Measurements from ENCODE around the gene DNAAF2. TPM values are rescaled to one million over a fixed set of nuclear protein-coding genes. Genes with fewer than 3 reads are reported as not detected.

Gene DNAAF2
- total RNA-seq, 6 donors from 2014 or later: 6.1 to 17.6 (median 9.6) TPM

DNA sequence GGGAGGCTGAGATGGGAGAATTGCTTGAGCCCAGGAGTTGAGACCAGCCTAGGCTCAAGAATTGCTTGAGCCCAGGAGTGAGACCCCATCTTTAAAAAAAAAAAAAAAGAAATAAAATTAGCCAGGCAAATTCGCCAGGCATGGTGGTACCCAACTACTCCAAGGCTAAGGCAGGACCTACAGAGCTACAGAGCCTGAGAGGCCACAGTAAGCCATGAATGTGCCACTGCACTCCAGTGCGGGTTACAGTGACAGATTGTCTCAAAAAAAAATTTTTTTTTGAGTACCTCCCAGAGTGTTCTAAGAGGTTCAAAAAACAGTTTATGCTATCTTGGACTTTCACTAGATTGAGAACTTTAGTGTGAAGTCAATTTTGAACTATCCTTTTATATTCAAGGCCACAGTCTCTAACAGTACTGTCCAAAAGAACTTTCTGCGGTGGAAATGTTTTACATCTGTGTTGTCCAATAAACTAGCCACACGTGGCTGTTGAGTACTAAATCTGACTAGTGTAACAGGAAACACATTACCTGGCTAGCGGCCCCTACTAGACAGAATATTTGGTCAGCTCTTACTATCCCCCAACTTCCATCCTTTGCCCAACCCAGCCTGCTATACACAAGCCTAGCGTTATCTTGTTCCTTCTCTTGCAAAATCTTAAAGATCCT, 17.1 kb downstream of the DNAAF2 start:
- H3K4me1 ChIP-seq: peaks cover 25 to 30% (median 29%) of the 10 kb centered on the region in 4 donors
- H3K27me3 ChIP-seq: no peaks in the 10 kb centered on the region
- 83 to 84% methylated on average over 6 of the region's 6 CpGs for WGBS, 2 donors
- H3K27ac ChIP-seq: no peak overlapping the region
- TF ChIP-seq POLR2A (IDR thresholded peaks at IDR 0.05) (no peak), CTCF (IDR thresholded peaks at IDR 0.05) (no peak), POLR2AphosphoS5 (IDR thresholded peaks at IDR 0.05) (no peak), EP300 (IDR thresholded peaks at IDR 0.05) (no peak)
- no peaks in the 10 kb centered on the region for H3K9me3 ChIP-seq
- no peak overlapping the region for H3K4me3 ChIP-seq
- peaks cover 4 to 24% (median 8%) of the 10 kb centered on the region in 4 donors for H3K36me3 ChIP-seq
- no peak for ATAC-seq (ENCODE audit: low FRiP score in 2 of 2)
- no peak for DNase-seq

DNA sequence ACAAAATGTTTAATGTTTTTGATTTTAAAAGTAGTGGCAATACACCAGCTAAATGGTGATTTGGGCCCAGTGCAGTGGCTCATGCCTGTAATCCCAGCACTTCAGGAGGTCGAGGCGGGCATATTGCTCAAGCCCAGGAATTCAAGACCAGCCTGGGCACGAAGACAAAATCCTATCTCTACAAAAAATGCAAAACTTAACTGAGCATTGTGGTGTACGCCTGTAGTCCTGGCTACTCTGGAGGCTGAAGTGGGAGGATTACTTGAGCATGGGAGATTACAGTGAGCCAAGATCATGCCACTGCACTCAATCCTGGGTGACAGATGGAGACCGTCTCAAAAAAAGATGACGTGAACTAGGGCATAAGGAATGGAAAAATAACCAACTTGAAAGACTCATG, 19.3 kb downstream of the DNAAF2 start:
- ATAC-seq (ENCODE audit: low FRiP score in 2 of 2) (no peak), DNase-seq (no peak)
- Histone ChIP-seq H3K9me3 (no peaks in the 10 kb centered on the region), H3K27me3 (no peaks in the 10 kb centered on the region), H3K36me3 (peaks cover 4 to 21% (median 8%) of the 10 kb centered on the region in 4 donors), H3K27ac (no peak overlapping the region), H3K4me1 (peaks cover 11 to 14% (median 12%) of the 10 kb centered on the region in 4 donors), H3K4me3 (no peak overlapping the region)
- TF ChIP-seq CTCF (IDR thresholded peaks at IDR 0.05) (no peak), EP300 (IDR thresholded peaks at IDR 0.05) (no peak), POLR2A (IDR thresholded peaks at IDR 0.05) (no peak), POLR2AphosphoS5 (IDR thresholded peaks at IDR 0.05) (no peak)
- 92 to 93% methylated on average over 6 of the region's 6 CpGs for WGBS, 2 donors

GRCh38 chr14:49614196-49614595, 20.8 kb downstream of the DNAAF2 start:
- Histone ChIP-seq H3K27ac (no peak overlapping the region), H3K36me3 (peaks cover 4 to 21% (median 8%) of the 10 kb centered on the region in 4 donors), H3K4me3 (no peak overlapping the region), H3K4me1 (peaks cover 6 to 9% (median 7%) of the 10 kb centered on the region in 4 donors), H3K27me3 (no peaks in the 10 kb centered on the region), H3K9me3 (no peaks in the 10 kb centered on the region)
- DNase-seq: no peak
- WGBS, 2 donors: 93 to 99% methylated on average over 2 of the region's 2 CpGs
- no peak for TF ChIP-seq POLR2A (IDR thresholded peaks at IDR 0.05)
- no peak for TF ChIP-seq POLR2AphosphoS5 (IDR thresholded peaks at IDR 0.05)
- no peak for TF ChIP-seq CTCF (IDR thresholded peaks at IDR 0.05)
- no peak for TF ChIP-seq EP300 (IDR thresholded peaks at IDR 0.05)
- no peak for ATAC-seq (ENCODE audit: low FRiP score in 2 of 2)

GRCh38 chr14:49612671-49613070, 22.4 kb downstream of the DNAAF2 start:
- H3K27me3 ChIP-seq: no peaks in the 10 kb centered on the region
- H3K9me3 ChIP-seq: no peaks in the 10 kb centered on the region
- WGBS, 2 donors: 93 to 96% methylated on average over 6 to 7 of the region's 8 CpGs
- peaks cover 0 to 1% (median 0%) of the 10 kb centered on the region in 4 donors for H3K4me1 ChIP-seq
- ATAC-seq (ENCODE audit: low FRiP score in 2 of 2) (no peak), DNase-seq (no peak)
- H3K36me3 ChIP-seq: peaks cover 0 to 13% (median 0%) of the 10 kb centered on the region in 4 donors
- TF ChIP-seq EP300 (IDR thresholded peaks at IDR 0.05): no peak
- no peak for TF ChIP-seq CTCF (IDR thresholded peaks at IDR 0.05)
- no peak for TF ChIP-seq POLR2A (IDR thresholded peaks at IDR 0.05)
- no peak for TF ChIP-seq POLR2AphosphoS5 (IDR thresholded peaks at IDR 0.05)
- no peak overlapping the region for H3K4me3 ChIP-seq
- no peak overlapping the region for H3K27ac ChIP-seq

GRCh38 chr14:49612251-49612650, 22.8 kb downstream of the DNAAF2 start:
- ATAC-seq (ENCODE audit: low FRiP score in 2 of 2): no peak
- peaks cover 0 to 11% (median 0%) of the 10 kb centered on the region in 4 donors for H3K36me3 ChIP-seq
- H3K27me3 ChIP-seq: no peaks in the 10 kb centered on the region
- no peak overlapping the region for H3K27ac ChIP-seq
- H3K4me3 ChIP-seq: no peak overlapping the region
- WGBS, 2 donors: 92 to 97% methylated on average over 4 of the region's 4 CpGs
- no peak for DNase-seq
- no peaks in the 10 kb centered on the region for H3K4me1 ChIP-seq
- TF ChIP-seq POLR2A (IDR thresholded peaks at IDR 0.05) (no peak), EP300 (IDR thresholded peaks at IDR 0.05) (no peak), CTCF (IDR thresholded peaks at IDR 0.05) (no peak), POLR2AphosphoS5 (IDR thresholded peaks at IDR 0.05) (no peak)
- H3K9me3 ChIP-seq: no peaks in the 10 kb centered on the region

Measured in upper lobe of left lung (tissue), 6 donors.